HepG2 (cell line): ENCODE measurements around the gene PLXNB2. TPM values are rescaled to one million over a fixed set of nuclear protein-coding genes. Genes with fewer than 3 reads are reported as not detected.

Source experiments
- BCLAF1 ChIP-seq: fragments of 450-650 bp; IDR thresholded peaks from 2 replicates; pipeline ENCODE4 v1.6.1; 2017; ENCODE audit warnings: mild to moderate bottlenecking
- CENPT ChIP-seq: sonication (generic); formaldehyde crosslinking; IDR thresholded peaks from 2 replicates; pipeline ENCODE4 v1.8.0; 2022; ENCODE audit warnings: low read depth, mild to moderate bottlenecking, moderate library complexity, missing genetic modification reagents
- CENPX ChIP-seq: sonication (generic); formaldehyde crosslinking; IDR thresholded peaks from 2 replicates; pipeline ENCODE4 v1.9.0; 2021; ENCODE audit warnings: mild to moderate bottlenecking, missing genetic modification reagents, moderate library complexity
- CHD2 ChIP-seq: IDR thresholded peaks from 2 replicates; pipeline ENCODE4 v1.6.1; 2011; ENCODE audit warnings: low read depth, low read length, improper control_type of control experiment
- CREBL2 ChIP-seq: sonication (generic); formaldehyde crosslinking; IDR thresholded peaks from 2 replicates; pipeline ENCODE4 v1.8.1; 2023; ENCODE audit warnings: missing genetic modification reagents, mild to moderate bottlenecking, borderline replicate concordance
- DMAP1 ChIP-seq: IDR thresholded peaks from 2 replicates; pipeline ENCODE4 v1.6.1; 2016
- ELF3 ChIP-seq: IDR thresholded peaks from 2 replicates; pipeline ENCODE4 v1.6.1; 2016; ENCODE audit warnings: missing genetic modification reagents, missing compliant biosample characterization
- FOXA1 ChIP-seq, 2 experiments: fragments of 450-650 bp in 1 of 2; sonication (generic) in 1 of 2; formaldehyde crosslinking in 1 of 2; IDR thresholded peaks; 2 replicates each; pipeline versions ENCODE4 v1.4.0 to v1.6.1; 2016 to 2020; ENCODE audit warnings: missing genetic modification reagents in 1 of 2
- GPN1 ChIP-seq: sonication (generic); formaldehyde crosslinking; IDR thresholded peaks from 2 replicates; pipeline ENCODE4 v1.5.1; 2020; ENCODE audit warnings: missing genetic modification reagents, borderline replicate concordance
- MIER3 ChIP-seq: IDR thresholded peaks from 2 replicates; pipeline ENCODE4 v1.6.1; 2016; ENCODE audit warnings: missing compliant biosample characterization, borderline replicate concordance
- PPARG ChIP-seq: conservative IDR thresholded peaks from 2 replicates; pipeline ENCODE4 v1.6.1; 2016; ENCODE audit warnings: missing biosample characterization, missing genetic modification reagents
- RXRA ChIP-seq: sonication (generic); formaldehyde crosslinking; IDR thresholded peaks from 2 replicates; pipeline ENCODE4 v1.5.1; 2020; ENCODE audit warnings: missing genetic modification reagents
- SCMH1 ChIP-seq: sonication (generic); formaldehyde crosslinking; IDR thresholded peaks from 2 replicates; pipeline ENCODE4 v1.9.0; 2021; ENCODE audit warnings: missing genetic modification reagents, mild to moderate bottlenecking, borderline replicate concordance
- SETDB1 ChIP-seq: sonication (generic); formaldehyde crosslinking; IDR thresholded peaks from 2 replicates; pipeline ENCODE4 v1.5.1; 2020; ENCODE audit warnings: missing genetic modification reagents, mild to moderate bottlenecking, borderline replicate concordance
- SP140L ChIP-seq: sonication (generic); formaldehyde crosslinking; IDR thresholded peaks from 2 replicates; pipeline ENCODE4 v1.4.0; 2020; ENCODE audit warnings: missing genetic modification reagents, borderline replicate concordance
- STAG1 ChIP-seq: sonication (generic); formaldehyde crosslinking; IDR thresholded peaks from 2 replicates; pipeline ENCODE4 v1.4.0; 2020; ENCODE audit warnings: missing genetic modification reagents
- THYN1 ChIP-seq: sonication (generic); formaldehyde crosslinking; IDR thresholded peaks from 2 replicates; pipeline ENCODE4 v1.8.1; 2023; ENCODE audit warnings: low read depth, mild to moderate bottlenecking, moderate library complexity, missing genetic modification reagents, borderline replicate concordance
- TP53 ChIP-seq: sonication (generic); formaldehyde crosslinking; conservative IDR thresholded peaks from 2 replicates; pipeline ENCODE4 v1.4.0; 2020; ENCODE audit warnings: missing genetic modification reagents
- ZBTB3 ChIP-seq: sonication (generic); formaldehyde crosslinking; IDR thresholded peaks from 2 replicates; pipeline ENCODE4 v1.4.0; 2020; ENCODE audit warnings: low read depth, mild to moderate bottlenecking, moderate library complexity, missing genetic modification reagents, borderline replicate concordance
- ZFYVE20 ChIP-seq: sonication (generic); formaldehyde crosslinking; IDR thresholded peaks from 2 replicates; pipeline ENCODE4 v1.8.0; 2023; ENCODE audit warnings: low read depth, mild to moderate bottlenecking, moderate library complexity, missing genetic modification reagents, borderline replicate concordance
- ZNF503 ChIP-seq: sonication (generic); formaldehyde crosslinking; IDR thresholded peaks from 2 replicates; pipeline ENCODE4 v1.4.0; 2020; ENCODE audit warnings: missing genetic modification reagents
- ZNF724P ChIP-seq: sonication (generic); formaldehyde crosslinking; IDR thresholded peaks from 2 replicates; pipeline ENCODE4 v1.8.0; 2022; ENCODE audit warnings: missing genetic modification reagents, borderline replicate concordance
- ZNF749 ChIP-seq: sonication (generic); formaldehyde crosslinking; IDR thresholded peaks from 2 replicates; pipeline ENCODE4 v1.8.0; 2022; ENCODE audit warnings: mild to moderate bottlenecking, missing genetic modification reagents, moderate library complexity, borderline replicate concordance
- ZNF784 ChIP-seq: sonication (generic); formaldehyde crosslinking; IDR thresholded peaks from 2 replicates; pipeline ENCODE4 v1.5.1; 2020; ENCODE audit warnings: missing genetic modification reagents, mild to moderate bottlenecking, borderline replicate concordance
- ZZZ3 ChIP-seq: sonication (generic); formaldehyde crosslinking; IDR thresholded peaks from 2 replicates; pipeline ENCODE4 v1.4.0; 2020; ENCODE audit warnings: missing genetic modification reagents, mild to moderate bottlenecking, borderline replicate concordance
- polyA plus RNA-seq, 8 experiments: library from polyadenylated mRNA; depleted of rRNA in 3 of 8; stranded (reverse) in 7 of 8; unstranded in 1 of 8; fragments of >200 nt; fragmentation: Illumina TruSeq in 4 of 8; extraction: Trizol in 4 of 8; gene quantifications; 2 replicates each; pipeline versions ENCODE4 v1.2.1 to v1.2.3, GENCODE V29; 2011 to 2016; ENCODE audit warnings: low read depth in 4 of 8, missing spikeins in 1 of 8, mixed read lengths in 1 of 8; ENCODE audit not compliant: insufficient read depth in 1 of 8
- total RNA-seq, 5 experiments: library from RNA; depleted of rRNA; stranded (reverse); fragments of >200 nt; fragmentation: Illumina TruSeq; extraction: Trizol; gene quantifications; 2 replicates each; pipeline ENCODE4 v1.2.3, GENCODE V29; 2016; ENCODE audit warnings: low read depth in 1 of 5

Gene PLXNB2
- total and polyA plus RNA-seq, 2 of the 13 experiments (the other 11 are each of a cell fraction or from before 2014, with no cell fraction given), result 32.6 to 68.9 TPM

GRCh38 chr22:50326956-50327710 lies 19.7 kb upstream of the PLXNB2 start, which contains the start of gene DENND6B (continued):
- TF ChIP-seq ZNF784 (CRISPR knock-in tag) (0 out of 2 replicates have a peak, but pooled peaks have one; percentile 87), GPN1 (CRISPR knock-in tag) (peak; percentile 76; the same call in 1 of the 2 replicates), DMAP1 (CRISPR knock-in tag) (peak; percentile 54; the same call in 1 of the 2 replicates), CENPX (no peak), MIER3 (CRISPR knock-in tag) (no peak), CENPT (CRISPR knock-in tag) (no peak), THYN1 (CRISPR knock-in tag) (no peak), ZZZ3 (CRISPR knock-in tag) (no peak), ZNF749 (CRISPR knock-in tag) (no peak), CREBL2 (no peak; the same call in 1 of the 2 replicates), RXRA (CRISPR knock-in tag) (no peak; the same call in 1 of the 2 replicates), ZBTB3 (CRISPR knock-in tag) (no peak; the same call in 1 of the 2 replicates), ZFYVE20 (CRISPR knock-in tag) (no peak), SP140L (CRISPR knock-in tag) (no peak), SCMH1 (CRISPR knock-in tag) (no peak), ZNF503 (CRISPR knock-in tag) (peak; percentile 52; the same call in 1 of the 2 replicates), ZNF724P (CRISPR knock-in tag) (no peak), PPARG (CRISPR knock-in tag) (no peak), SETDB1 (CRISPR knock-in tag) (no peak), CHD2 (no peak), STAG1 (CRISPR knock-in tag) (peak; percentile 64), BCLAF1 (no peak), FOXA1 (IDR thresholded peaks at IDR 0.05) (no peak), FOXA1 (CRISPR knock-in tag; IDR thresholded peaks at IDR 0.05) (no peak), TP53 (CRISPR knock-in tag) (no peak; the same call in 1 of the 2 replicates), ELF3 (CRISPR knock-in tag) (peak; percentile 60)
